ENCODE data around the gene MSRB2.

MSRB2 gene

DNA sequence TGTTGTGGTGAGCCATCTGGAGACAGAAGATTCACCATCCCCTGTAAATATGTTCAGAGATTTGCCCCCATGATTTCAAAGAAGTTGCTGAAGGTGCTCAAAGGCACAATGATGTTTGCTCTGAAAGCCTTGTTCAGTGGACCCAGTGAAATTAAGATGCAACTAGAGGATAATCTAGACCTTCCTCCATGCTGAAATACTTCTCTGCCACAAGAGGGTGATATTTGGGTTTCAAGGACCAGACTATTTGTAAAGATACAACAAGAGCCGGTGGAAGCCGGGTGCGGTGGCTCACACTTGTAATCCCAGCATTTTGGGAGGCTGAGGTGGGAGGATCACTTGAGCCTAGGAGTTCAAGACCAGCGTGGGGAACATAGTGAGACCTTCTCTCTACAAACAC is 13.5 kb upstream of the MSRB2 start:
- Histone ChIP-seq H4K20me1 (no peaks in the 10 kb centered on the region), H3K36me3 (no peaks in the 10 kb centered on the region), H3K4me1 (no peaks in the 10 kb centered on the region), H3K27me3 (no peaks in the 10 kb centered on the region), H3K4me3 (no peak overlapping the region), H3K9me3 (no peaks in the 10 kb centered on the region), H3K27ac (no peak overlapping the region), H3K4me2 (no peak overlapping the region), H3K9ac (no peak overlapping the region)
- no peak for TF ChIP-seq Cebpa-rat (IDR thresholded peaks at IDR 0.05)

DNA sequence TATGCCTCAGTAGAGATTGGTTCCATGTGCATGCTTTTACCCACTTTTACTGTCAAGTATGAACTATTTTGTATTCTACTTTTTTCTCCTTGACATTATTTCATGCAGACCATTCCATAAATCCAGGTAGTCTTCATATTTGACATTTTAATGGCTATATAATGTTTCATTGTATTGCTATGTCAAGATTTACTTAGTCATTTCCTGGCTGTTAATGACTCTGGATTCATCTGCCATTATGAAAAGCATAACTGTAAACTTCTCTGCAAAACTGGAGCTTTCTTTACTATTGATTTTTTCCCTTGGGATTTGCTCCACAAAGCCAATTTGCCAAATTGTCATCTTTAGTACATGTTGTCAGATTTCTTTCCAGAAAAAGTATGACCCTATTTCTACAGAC is 6.8 kb upstream of the MSRB2 start:
- H3K9ac ChIP-seq: no peak overlapping the region
- H3K36me3 ChIP-seq: no peaks in the 10 kb centered on the region
- H3K4me1 ChIP-seq: no peaks in the 10 kb centered on the region
- no peak for TF ChIP-seq Cebpa-rat (IDR thresholded peaks at IDR 0.05)
- H3K27me3 ChIP-seq: no peaks in the 10 kb centered on the region
- no peak overlapping the region for H3K27ac ChIP-seq
- no peaks in the 10 kb centered on the region for H4K20me1 ChIP-seq
- no peak overlapping the region for H3K4me3 ChIP-seq
- no peaks in the 10 kb centered on the region for H3K9me3 ChIP-seq
- H3K4me2 ChIP-seq: no peak overlapping the region

DNA sequence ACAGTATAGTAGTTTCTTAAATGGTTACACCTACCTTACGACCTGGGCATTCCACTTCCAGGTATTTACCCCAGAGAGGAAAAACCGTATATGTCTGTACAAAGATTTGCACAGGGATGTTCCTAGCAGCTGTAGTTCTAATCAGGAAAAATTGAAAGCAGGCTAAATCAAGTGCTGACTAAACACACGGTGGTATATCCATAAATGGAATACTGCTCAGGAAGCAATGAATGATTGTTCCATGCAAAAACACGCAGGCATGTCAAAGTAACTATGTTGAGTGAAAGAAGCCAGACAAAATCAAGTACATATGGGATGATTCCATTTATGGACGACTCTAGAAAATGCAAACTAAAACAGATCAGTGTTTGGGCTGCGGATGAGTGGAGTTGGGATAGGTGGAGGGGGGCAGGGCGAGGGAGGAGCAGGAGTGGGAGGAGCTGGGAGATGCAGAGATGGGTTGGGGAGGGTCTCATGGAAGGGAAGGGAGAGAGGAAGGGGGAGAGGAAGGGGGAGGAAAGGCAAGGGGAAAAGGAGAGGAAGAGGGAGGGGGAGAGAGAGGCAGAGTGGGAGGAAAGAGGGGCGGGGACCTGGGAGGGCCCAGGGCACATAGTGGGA is 484 bp upstream of the MSRB2 start:
- TF ChIP-seq Cebpa-rat (IDR thresholded peaks at IDR 0.05): no peak
- Histone ChIP-seq H3K4me1 (peaks cover 20% of the 10 kb centered on the region), H4K20me1 (no peaks in the 10 kb centered on the region), H3K27ac (no peak overlapping the region), H3K4me3 (no peak overlapping the region), H3K36me3 (no peaks in the 10 kb centered on the region), H3K9ac (no peak overlapping the region), H3K9me3 (0 out of 2 replicates have a peak, but pooled peaks cover 5% of the 10 kb centered on the region), H3K27me3 (no peaks in the 10 kb centered on the region), H3K4me2 (no peak overlapping the region)

DNA sequence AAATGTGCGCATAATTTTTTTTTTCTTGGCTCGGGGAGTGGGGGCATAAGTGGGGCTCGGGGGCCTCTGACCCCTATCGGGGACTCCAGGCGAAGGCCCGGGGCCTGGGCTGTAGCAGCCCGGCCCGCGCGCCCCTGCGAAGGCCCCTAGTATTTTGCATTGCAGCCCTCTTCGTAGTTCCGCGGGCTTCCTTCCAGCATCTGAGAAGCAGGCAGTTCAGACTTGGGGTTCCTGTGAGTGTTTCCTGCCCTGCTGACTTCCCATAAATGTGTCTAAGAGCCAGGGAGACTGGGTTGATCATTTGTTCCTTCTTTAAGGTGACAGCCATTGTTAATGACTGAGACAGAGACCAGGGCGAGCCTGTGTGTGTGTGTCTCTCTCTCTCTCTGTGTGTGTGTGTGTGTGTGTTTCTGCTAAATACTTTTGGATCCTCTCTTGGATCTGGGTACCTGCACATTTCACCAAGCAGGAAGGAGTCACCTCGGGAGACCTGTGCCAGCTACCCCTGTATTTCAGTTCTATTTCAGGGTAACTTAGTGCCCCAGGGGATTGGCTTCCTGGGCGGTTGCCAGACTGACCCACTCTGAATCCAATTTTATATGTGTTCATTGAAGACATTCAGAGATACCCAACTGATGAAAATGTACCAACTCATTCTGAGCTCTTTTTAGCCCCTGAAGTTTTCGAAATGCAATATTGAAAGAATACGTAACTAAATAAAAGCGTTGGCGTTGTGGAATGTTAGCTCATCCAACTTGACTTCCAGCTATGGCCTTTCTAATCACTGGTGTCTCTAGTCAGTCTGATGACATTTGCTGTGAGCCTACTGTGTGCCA is 805 bp downstream of the MSRB2 start:
- Histone ChIP-seq H3K36me3 (0 out of 2 replicates have a peak, but pooled peaks cover under 1% of the 10 kb centered on the region), H3K4me2 (peak overlapping the region; percentile 92), H3K27ac (peak overlapping the region; percentile 94), H3K9ac (peak overlapping the region; percentile 93), H3K27me3 (no peaks in the 10 kb centered on the region), H4K20me1 (no peaks in the 10 kb centered on the region), H3K4me3 (peak overlapping the region; percentile 88), H3K9me3 (peaks cover 6% of the 10 kb centered on the region; the same call in 1 of the 2 replicates), H3K4me1 (peaks cover 28% of the 10 kb centered on the region)
- TF ChIP-seq Cebpa-rat (IDR thresholded peaks at IDR 0.05): no peak

DNA sequence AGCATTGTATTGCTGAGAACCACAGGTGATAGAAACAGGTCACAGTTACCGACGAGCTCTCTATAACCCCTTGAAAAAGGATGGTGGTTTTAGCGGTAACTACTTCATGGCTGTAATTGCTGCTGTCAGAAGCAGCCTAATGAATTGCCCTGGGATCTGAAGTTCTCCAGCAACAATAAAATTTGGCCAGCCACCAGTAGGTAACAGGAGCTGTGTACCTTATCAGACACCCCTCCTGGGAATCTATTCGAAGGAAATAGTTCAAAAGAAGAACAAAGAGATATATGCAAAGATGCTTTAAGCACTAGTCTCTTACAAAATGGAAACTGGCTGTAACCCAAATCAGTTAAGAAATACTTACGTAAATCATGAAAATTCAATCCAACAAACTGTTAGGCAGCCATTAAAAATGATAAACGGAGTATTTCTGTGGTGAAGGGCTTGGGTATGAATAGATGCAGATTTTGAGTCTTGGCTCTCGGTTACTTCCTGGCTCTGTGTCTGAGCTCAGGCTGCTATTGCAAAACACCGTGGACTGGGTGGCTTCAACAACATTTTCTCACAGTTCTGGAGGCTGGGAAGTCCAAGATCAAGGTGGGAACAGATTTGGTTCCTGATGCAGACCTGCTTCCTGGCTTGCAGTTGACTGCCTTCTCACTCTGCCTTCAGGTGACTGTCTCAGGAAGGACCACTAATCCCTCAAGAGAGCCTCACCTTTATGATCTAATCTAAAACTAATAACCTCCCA is 1.6 kb downstream of the MSRB2 start:
- Histone ChIP-seq H3K4me2 (peak overlapping the region; percentile 92), H4K20me1 (no peaks in the 10 kb centered on the region), H3K9ac (peak overlapping the region; percentile 93; the same call in 1 of the 2 replicates), H3K9me3 (peaks cover 11% of the 10 kb centered on the region), H3K27me3 (no peaks in the 10 kb centered on the region), H3K4me1 (peaks cover 28% of the 10 kb centered on the region), H3K4me3 (peak overlapping the region; percentile 88), H3K36me3 (0 out of 2 replicates have a peak, but pooled peaks cover 4% of the 10 kb centered on the region), H3K27ac (peak overlapping the region; percentile 94; the same call in 1 of the 2 replicates)
- 0 out of 2 replicates have a peak, but pooled peaks have one; percentile 30 for TF ChIP-seq Cebpa-rat (IDR thresholded peaks at IDR 0.05)

DNA sequence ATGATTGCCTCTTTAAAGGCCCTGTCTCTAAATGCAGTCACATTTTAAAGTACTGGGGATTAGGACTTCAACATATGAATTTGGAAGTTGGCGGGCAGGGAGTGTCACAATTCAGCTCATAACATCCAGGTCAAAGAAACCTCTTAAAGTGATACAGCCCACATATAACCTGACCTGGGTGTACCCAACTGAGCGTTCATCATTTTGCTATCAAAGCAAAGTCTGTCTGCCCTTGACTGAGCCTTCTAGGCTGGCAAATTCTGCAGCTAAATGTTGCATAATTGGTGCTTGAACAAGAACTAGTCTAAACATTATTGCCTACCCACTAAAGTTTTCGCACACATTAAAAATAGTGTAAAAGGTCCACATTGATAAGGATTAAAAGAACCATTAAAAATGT is 3.7 kb downstream of the MSRB2 start:
- Histone ChIP-seq H4K20me1 (no peaks in the 10 kb centered on the region), H3K27me3 (no peaks in the 10 kb centered on the region), H3K27ac (no peak overlapping the region), H3K36me3 (peaks cover 10% of the 10 kb centered on the region), H3K4me1 (peaks cover 28% of the 10 kb centered on the region), H3K4me2 (no peak overlapping the region), H3K9ac (no peak overlapping the region), H3K9me3 (peaks cover 11% of the 10 kb centered on the region), H3K4me3 (no peak overlapping the region)
- no peak for TF ChIP-seq Cebpa-rat (IDR thresholded peaks at IDR 0.05)

DNA sequence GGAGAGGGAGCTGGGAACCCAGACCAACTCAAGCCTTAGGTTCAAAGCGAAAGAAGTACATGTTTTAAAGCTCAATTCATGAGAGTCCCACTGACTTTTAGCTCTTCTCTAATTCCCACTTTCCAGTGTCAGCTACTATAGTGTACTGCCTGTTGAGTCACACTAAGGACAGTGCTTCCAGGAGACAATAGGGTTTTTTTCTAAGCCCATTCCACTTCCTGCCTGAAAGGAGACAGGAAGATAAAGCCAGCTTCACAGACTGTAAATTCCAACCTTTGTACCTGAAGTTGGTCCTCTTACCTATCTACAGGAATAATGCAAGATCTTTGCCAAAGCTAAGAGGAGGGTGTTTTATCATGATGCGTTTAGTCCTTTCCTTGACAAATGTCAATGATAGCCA is 4.4 kb downstream of the MSRB2 start:
- no peak overlapping the region for H3K4me3 ChIP-seq
- no peak overlapping the region for H3K9ac ChIP-seq
- H3K4me1 ChIP-seq: peaks cover 28% of the 10 kb centered on the region
- H3K27me3 ChIP-seq: no peaks in the 10 kb centered on the region
- H3K27ac ChIP-seq: no peak overlapping the region
- peak overlapping the region; percentile 11; the same call in 1 of the 2 replicates for H3K4me2 ChIP-seq
- peaks cover 11% of the 10 kb centered on the region for H3K9me3 ChIP-seq
- no peak for TF ChIP-seq Cebpa-rat (IDR thresholded peaks at IDR 0.05)
- peaks cover 17% of the 10 kb centered on the region for H3K36me3 ChIP-seq
- no peaks in the 10 kb centered on the region for H4K20me1 ChIP-seq

DNA sequence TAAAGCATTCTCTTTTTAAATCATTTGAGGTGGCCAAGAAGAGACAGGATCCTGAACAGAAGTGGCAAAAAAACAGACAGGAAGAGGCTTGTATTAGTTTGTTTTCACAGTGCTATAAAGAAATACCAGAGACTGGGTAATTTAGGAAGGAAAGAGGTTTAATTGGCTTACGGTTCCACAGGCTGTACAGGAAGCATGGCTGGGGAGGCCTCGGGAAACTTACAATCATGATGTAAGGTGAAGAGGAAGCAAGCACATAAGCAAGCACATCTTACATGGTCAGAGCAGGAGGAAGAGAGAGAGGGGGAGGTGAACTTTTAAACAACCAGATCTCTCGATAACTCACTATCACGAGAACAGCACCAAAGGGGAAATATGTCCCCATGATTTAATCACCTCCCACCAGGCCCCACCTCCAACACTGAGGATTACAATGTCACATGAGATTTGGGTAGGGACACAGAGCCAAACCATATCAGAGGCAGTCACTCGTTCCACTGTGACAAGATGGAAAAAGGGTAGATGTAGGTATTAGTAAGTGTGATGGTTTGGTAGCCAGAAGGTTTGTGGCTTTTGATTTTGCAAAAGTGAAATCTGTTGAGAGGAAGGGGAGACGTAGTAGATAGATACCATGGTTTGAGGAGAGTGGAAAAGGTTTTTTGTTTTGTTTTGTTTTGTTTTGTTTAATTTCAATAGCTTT is 5.1 kb downstream of the MSRB2 start:
- H3K4me2 ChIP-seq: peak overlapping the region; percentile 11; the same call in 1 of the 2 replicates
- H3K27ac ChIP-seq: no peak overlapping the region
- peaks cover 24% of the 10 kb centered on the region for H3K36me3 ChIP-seq
- H3K4me1 ChIP-seq: peaks cover 28% of the 10 kb centered on the region
- H4K20me1 ChIP-seq: no peaks in the 10 kb centered on the region
- no peak for TF ChIP-seq Cebpa-rat (IDR thresholded peaks at IDR 0.05)
- H3K9ac ChIP-seq: no peak overlapping the region
- no peak overlapping the region for H3K4me3 ChIP-seq
- no peaks in the 10 kb centered on the region for H3K27me3 ChIP-seq
- peaks cover 11% of the 10 kb centered on the region for H3K9me3 ChIP-seq

DNA sequence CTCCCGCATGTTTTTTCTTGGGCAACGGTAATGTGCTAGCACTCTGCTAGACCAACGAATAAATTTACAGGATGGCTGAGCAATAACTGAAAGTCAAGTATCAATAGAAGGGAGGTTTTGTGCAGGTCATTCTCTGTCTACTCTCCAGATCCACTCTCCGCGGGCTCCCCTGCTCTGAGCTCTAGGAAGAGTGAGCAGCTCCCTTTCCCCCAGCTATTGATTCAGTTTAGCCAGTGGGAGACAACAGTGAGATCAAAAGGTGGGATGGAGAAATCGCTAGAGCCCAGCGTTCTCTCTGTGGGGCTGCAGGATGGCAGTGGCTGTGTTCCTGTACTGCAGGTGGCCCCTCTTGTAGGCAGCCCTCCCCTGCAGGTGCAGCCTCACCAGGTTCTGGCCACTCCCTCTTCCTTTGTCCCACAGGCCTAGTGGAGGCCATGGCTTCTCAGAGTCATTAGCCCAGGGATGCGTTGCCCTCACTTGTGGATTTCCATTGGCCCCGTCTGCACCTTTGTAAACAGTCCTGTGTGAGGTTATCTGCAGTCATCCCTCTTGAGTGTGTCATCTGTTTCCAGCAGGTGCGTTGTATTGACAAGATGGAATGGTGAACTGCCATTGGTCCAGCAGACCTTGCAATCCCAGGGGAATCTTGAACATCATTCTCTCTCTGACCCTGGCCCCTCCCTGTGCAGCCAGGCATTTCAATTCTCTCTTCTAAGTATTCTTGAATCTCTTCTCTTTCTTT is 11.1 kb downstream of the MSRB2 start:
- H3K9me3 ChIP-seq: peaks cover 2% of the 10 kb centered on the region
- H3K36me3 ChIP-seq: peaks cover 72% of the 10 kb centered on the region
- no peak overlapping the region for H3K4me2 ChIP-seq
- TF ChIP-seq Cebpa-rat (IDR thresholded peaks at IDR 0.05): no peak
- no peaks in the 10 kb centered on the region for H4K20me1 ChIP-seq
- no peak overlapping the region for H3K9ac ChIP-seq
- no peak overlapping the region for H3K27ac ChIP-seq
- no peak overlapping the region for H3K4me3 ChIP-seq
- H3K4me1 ChIP-seq: no peaks in the 10 kb centered on the region
- H3K27me3 ChIP-seq: no peaks in the 10 kb centered on the region
